DMS114 treated with DMSO at 0.1 percent for 48 hours (cell line): Measurements from ENCODE around the gene HAPLN3.
A peak's percentile ranks its signal among the peaks of the same experiment; 100 is the strongest.
"Not testable (repeated sequence)": the region's sequence is repeated elsewhere in the genome, so short reads cannot be mapped to it uniquely, and the experiment has no call there.

Experiments
- DNase-seq: peaks from one replicate; lab custom pipeline; 2025; ENCODE audit not compliant: unreplicated experiment; lab: John Stamatoyannopoulos, UW

HAPLN3 gene, protein sequence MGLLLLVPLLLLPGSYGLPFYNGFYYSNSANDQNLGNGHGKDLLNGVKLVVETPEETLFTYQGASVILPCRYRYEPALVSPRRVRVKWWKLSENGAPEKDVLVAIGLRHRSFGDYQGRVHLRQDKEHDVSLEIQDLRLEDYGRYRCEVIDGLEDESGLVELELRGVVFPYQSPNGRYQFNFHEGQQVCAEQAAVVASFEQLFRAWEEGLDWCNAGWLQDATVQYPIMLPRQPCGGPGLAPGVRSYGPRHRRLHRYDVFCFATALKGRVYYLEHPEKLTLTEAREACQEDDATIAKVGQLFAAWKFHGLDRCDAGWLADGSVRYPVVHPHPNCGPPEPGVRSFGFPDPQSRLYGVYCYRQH

DNA sequence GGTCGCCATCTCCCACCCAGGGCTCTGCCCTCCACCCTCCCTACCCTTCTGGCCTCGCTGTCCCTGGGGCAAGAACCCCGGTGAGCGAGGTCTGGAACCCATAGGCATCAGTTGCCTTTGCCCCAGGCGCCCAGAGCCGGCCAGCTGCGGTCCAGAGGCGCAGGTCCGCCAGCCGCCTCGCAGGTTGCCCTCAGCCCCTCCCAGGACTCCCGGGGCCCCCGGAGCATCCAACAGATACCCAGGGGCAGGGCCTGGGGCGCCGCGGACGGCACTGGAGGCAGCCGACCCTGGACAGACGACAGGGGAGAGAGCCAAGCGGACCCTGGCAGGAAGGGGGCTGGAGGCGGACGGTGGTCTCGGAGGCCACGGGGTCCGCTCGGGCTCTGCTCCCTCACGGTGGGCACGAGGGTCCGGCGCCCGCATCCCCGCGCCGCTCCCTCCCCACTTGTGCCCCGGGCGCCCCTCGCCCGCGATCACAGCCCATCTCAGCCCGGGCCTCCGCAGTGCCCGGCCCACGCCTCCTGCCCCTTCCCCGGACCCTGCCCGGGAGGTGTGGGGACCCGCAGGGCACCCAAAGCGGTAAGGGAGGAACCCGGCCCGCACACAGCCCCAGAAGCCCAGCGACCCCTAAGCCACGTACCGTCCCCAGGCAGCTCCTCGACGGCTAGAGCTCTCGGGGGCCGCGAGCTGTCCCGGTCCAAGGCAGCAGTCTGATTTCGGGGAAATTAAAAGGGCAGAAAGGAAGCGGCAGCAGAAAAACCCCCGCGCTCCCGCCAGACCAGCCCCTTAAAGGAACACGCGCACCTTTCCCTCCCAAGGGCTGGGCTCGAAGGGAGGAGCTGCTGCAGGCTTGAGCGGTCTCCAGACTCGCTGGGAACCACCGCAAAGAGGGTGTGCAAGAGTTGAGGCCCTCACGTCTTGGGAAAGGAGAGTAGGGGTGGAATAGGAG lies at the start of gene HAPLN3:
Gene HAPLN3 (minus strand): TSS at position 726 of the 949 bp plus-strand sequence. CDS start 8,246 bp downstream, outside the sequence.
- DNase-seq, result no peak

DNA sequence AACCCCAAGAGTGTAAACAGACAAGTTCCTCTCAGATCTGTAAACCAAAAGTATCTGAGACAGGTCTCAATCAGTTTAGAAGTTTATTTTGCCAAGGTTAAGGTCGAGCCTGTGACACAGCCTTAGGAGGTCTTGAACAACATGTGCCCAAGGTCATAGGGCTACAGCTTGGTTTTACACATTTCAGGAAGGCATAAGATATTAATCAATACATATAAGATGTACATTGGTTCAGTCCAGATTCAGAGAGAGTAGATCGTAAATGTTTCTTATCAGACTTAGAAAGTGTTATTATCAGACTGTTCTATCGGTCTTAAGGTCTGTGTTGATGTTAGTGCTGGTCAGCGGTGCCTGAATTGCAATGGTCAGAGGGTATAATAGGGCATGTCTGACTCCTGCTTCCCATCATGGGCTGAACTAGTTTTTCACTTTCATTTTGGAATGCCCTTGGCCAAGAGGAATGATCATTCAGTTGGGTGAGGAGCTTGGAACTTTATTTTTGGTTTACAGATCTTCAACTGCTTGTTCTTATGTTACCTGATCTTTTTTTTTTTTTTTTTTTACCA lies 44.8 kb upstream of the HAPLN3 start:
- no peak for DNase-seq

DNA sequence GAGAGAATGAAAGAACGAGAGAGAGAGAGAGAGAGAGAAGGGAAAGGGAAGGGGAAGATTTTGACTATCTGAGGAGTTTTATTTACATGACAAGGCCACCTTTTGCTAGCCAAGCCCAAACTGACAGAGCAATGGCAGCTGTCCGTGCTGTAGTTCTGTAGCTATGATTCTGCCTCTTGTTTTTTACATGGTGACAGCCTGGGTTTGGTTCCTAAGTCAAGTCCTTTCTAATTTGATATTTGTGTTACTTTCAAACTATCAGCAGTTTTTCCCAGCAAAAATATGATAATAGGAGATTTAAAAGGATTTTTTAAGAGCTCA lies 44.1 kb upstream of the HAPLN3 start:
- DNase-seq, result no peak

DNA sequence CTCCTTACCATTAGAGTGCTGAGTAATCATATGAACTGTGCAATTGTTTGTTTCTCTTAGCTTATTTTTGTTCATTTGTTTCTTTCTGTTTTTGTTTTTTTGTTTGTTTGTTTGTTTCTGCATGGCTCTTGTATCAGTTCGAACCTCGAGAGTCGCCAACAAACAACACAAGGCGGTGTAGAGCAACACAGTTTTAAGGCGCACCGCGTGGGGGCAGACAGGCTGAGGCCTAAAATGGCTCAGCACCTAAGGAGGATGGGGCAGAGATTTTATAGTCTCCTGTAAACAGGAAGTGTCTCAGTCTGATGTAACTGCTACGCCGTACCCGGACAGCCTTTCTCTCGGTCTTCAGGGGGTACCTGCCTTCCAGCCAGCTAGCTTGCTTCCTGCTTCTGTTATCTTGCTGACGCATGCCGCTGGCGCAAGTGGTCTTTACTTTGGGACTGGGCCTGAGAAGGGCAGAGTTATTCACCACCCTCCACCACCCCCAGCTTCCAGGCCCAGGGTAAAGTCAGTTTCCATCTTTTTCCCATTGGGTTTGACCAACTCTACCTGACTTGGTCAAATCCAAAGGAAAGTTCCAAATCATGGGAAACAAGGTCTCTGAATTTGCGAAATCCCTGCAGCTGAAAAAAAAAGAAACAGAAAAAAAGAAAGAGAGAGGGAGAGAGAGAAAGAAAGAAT lies 43.6 kb upstream of the HAPLN3 start:
- DNase-seq, result no peak

DNA sequence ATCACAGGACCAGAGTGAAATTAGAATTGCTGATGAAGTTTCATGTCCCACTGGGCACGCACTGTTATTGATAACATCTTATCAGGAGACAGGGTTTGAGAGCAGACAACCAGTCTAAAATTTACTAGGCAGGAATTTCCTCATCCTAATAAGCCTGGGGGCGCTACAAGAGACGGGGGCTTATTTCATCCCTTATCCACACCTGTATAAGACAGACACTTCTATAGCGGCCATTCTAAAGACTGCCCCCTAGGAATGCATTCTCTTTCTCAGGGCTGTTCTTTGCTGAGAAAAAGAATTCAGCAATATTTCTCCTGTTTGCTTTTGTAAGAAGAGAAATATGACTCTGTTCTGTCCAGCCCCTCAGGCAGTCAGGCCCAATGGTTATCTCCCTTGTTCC lies 39.1 kb upstream of the HAPLN3 start:
- not testable (repeated sequence) for DNase-seq

DNA sequence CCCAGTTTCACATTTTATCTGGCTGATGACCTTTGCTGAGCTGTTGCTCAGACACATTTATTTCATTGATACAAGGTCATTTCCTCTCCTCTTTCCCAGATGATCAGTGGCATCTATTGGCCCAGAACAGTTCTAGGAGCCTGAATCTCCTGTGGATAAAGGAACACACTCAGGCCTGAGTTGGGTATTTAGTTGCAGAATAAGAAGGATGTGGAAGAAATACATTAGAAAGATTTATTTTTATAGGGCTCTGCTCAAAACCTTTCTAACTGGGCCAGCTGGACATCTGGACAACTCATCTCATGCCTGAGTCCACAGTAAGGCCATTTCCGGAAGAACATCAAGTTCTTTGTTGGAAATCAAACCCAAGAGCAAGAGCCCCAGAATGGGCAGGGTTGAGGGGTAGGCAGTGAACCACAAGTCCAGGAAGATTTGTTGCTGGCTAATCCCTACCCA lies 37.6 kb upstream of the HAPLN3 start:
- no peak for DNase-seq

DNA sequence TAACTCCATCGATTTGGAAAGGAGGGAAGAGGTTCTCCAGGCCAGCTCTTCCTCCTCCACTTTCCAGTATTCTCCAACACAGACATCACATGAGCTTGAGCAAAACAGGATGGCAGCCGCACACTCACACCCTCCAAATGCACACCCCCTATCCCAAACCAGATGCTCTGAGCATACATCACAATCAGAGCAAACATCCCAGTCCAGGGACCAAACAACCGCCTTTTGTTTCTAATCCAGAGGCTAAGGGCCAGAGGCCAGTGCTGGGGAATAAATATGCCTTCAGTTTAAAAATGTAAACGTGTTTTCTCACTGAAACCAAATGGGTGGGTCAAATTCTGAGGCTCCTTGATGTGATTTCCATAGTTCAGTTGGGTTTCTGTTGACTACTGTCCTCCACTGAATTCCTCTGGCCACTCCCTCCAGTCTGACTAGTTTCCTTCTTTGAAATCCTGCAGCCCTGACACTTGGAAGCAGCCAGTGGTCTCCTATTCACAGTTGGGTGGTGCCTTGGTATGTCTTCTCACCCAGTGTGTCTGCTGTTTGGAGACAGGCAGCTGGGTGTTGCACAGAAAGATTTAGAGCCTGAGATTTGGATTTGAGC lies 37.0 kb upstream of the HAPLN3 start:
- DNase-seq, result no peak

DNA sequence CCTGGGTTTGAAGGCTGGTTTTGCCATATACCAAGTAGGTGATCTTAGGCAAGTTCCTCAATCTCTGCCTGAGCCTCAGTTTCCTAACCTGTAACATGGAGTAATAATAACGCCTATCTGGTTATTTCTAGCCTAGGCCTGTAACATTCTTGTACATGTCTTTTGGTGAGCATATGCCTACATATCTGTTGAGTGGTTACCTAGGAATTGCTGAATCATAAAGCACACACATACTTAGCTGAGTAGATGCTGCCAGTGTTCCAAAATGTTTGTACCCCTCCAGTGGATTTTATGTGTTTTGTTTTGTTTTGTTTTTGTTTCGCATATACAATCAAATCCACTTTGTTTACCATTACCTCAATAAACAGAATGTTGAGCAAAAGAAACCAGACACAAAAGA lies 35.2 kb upstream of the HAPLN3 start:
- DNase-seq, result no peak

DNA sequence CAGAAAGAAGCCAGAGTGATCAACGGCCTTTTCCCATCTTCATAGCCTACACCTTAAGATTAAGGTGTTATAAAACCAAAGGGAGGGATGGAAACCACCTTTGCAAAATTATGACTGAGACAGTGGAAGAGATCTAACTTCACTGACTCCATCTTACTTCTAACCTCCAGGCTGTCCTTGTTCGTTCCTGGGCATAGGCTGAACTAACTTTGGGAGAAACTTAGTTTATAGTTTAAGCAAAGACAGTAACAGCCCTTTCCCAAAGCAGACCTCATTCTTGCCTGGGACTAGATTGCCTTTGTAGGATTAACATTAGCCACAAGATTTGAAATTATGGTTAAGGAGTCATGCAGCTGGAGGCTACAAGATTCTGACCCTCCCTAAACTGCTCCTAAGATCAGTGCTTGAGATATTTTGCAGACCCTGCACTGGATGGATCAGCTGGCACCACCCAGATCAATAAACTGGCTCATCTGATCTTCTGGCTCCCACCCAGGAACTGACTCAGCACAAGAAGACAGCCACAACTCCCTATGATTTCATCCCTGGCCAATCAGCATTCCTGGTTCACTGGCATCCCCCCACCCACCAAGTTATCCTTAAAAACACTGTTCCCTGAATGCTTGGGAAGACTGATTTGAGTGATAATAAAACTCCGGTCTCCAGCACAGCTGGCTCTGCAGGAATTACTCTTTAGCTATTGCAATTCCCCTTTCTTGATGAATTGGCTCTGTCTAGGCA lies 34.2 kb upstream of the HAPLN3 start:
- DNase-seq, result not testable (repeated sequence)

DNA sequence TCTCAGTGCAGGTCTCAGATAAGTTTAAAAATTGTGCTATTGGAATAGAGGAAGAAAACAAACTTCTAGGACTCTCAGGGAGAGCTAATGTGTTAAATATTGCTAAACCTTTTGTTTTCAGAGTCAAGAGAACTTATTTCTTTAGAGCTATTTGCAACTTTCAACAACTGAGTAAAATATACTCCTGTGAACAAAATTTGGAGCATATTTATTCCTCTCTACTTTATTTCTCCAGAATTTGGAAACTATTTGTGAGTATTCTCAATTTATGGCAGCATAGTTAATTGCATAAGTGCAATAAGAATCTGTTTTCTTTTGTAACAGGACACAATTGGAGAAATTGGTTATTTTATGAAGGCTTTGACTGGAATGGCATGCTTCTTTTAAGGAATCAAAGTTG lies 32.8 kb upstream of the HAPLN3 start:
- not testable (repeated sequence) for DNase-seq

DNA sequence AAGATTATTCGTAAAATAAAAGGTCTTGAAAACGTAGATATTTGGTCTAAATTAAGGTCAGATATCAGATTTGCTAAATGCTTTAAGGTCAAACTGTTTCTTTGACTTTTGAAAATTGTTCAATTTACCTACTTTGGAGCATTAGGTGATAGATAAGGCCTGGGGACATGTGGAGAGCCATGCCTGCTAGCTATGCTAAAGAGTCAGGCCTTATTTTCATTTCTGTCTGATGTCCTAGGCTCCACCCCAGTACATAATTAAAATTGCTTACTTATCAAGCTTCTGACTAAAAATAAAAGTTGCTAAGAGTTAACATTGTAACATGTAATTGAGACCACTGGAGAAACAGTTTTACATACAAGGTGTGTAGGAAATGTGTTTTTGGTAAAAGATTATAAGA lies 30.3 kb upstream of the HAPLN3 start:
- DNase-seq, result not testable (repeated sequence)

DNA sequence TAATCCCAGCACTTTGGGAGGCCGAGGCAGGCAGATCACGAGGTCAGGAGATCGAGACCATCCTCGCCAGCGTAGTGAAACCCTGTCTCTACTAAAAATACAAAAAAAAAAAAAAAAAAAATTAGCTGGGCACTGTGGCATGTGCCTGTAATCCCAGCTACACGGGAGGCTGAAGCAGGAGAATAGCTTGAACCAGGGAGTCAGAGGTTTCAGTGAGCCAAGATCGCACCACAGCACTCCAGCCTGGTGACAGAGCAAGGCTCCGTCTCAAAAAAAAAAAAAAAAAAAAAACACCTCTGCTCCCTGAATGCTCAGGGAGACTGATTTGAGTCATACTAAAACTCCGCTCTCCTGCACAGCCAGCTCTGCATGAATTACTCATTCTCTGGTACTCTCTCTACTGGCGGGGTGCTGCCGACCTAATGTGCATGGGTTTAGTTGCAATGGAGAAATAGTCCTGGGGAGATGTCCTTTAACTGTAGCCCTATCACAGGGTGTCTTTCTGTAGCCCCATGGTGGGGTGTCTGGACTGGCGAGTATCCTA lies 25.6 kb upstream of the HAPLN3 start:
- DNase-seq, result not testable (repeated sequence)

DNA sequence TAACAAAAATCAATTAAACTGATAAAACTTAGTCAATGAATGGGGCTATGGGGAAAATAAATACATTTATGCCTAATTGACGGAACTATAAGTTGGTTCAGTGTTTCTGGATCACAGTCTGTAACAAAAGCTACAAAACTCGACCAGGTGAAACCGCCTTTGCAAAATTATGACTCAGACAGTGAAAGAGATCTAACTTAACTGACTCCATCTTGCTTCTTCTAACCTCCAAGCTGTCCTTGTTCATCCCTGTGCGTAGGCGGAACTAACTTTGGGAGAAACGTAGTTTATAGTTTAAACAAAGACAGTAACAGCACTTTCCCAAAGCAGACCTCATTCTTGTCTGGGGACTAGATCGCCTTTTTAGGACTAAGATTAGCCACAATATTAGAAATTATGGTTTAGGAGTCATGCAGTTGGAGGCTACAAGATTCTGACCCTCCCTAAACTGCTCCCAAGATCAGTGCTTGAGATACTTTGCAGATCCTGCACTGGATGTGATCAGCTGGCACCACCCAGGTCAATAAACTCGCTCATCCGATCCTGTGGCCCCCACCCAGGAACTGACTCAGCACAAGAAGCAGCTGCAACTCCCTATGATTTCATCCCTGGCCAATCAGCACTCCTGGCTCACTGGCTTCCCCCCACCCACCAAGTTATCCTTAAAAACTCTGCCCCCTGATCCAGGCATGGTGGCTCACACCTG lies 25.0 kb upstream of the HAPLN3 start:
- no peak for DNase-seq

DNA sequence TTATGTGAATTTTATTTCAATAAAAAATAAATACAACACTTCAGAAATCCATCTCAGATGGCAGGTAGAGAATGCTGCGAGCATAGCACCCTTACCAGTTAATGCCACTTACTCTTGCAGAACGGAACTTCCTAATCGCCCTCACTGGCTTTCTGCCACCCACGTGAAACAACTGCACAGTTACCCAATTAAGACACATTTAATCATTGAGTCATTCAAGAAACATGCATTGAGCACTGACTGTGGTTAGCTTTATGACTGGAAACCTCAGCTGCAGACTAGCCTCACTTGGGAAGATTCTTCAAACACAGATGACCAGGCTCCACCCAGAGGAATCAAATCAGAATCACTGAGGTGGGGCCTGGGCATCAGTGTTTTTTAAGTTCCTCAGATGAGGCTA lies 23.4 kb upstream of the HAPLN3 start:
- no peak for DNase-seq

DNA sequence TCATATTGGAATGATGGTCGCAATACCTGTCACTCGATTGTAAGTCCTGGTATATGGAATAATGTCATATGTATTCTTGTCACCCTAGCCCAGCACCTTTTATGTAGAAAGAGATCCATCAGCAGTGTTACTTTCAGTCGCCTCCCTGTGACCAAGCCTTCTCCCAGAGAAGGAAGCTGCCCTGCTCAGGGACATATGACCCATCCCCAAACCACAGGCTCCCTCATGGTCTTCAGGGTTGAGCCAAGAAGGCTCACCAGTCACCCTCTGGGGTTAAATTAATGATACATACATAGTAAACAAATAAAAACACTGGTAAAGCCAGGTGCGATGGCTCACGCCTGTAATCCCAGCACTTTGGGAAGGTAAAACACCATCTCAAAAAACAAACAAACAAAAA lies 22.4 kb upstream of the HAPLN3 start:
- DNase-seq, result no peak

DNA sequence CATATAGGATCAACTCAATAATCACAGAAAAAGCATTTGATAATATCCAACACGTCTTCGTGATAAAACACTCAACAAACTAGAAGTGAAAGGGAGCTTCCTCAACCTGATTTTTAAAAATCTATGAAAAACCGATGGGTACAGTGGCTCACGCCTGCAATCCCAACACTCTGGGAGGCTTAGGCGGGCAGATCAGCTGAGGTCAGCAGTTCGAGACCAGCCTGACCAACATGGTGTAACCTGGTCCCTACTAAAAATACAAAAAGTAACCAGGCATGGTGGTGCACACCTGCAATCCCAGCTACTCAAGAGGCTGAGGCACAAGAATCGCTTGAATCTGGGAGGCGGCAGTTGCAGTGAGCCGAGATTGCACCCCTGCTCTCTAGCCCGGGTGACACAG lies 20.0 kb upstream of the HAPLN3 start:
- no peak for DNase-seq

DNA sequence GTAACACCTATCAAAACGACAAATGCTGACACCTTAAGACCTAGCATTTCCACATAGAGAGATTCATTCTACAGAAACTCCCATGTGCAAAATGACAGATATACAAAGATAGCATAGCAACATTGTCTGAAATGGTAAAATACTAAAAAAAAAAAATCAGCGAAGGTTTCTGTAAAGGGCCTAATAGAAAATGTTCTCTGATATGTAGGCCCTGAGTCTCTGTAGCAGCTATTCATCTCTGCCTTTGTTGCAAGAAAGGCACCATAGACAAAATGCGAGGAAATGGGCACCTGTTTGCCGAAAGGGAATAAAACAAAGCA lies 18.5 kb upstream of the HAPLN3 start:
- no peak for DNase-seq

DNA sequence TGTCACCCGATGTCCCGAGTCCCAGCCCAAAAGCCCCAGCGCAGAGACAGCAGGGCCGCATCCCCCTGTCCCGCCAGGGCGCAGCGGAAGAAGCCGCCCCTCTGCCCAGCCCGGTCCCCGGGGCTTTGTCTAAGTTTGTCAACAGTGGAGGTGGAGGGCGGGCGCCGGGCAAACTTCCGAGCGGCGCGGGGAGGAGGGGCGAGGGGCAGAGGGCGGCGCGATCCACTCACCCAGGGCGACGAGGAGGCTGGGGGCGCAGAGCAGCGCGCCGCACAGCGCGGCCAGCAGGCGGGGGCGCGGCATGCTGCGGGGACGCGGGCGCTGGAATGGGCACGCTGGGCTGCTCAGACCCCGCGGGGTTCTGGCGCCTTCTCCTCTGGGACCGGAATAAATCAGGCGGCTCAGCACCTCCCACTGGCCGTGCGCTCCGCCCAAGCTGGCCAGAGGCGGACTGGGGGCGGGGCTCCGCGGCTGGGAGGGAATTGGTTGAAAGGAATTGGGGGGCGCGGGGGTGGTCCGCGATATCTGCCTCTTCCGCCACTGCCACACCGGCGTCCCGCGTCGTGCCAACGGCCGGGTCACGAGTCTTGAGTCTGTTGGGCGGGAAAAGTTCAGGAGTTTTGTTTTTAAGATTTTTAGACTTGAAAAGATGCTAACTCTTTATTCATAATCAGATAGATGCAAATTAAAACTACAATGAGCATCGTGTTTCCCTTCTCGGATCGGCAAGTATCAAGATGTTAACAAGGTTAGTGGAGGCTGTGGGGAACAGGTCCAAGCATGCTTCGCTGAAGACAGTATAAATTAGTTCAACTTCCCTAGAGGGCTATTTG lies 17.9 kb upstream of the HAPLN3 start, which contains the start of gene MFGE8:
Gene MFGE8 (minus strand): TSS at position 363 of the 833 bp plus-strand sequence. CDS start 60 bp downstream, at position 303.
- DNase-seq, result peak; percentile 74
